CD4-positive, alpha-beta T cell (primary cell): ENCODE measurements around the gene HBG1. TPM values are rescaled to one million over a fixed set of nuclear protein-coding genes. Genes with fewer than 3 reads are reported as not detected.

Experiments
- ATAC-seq: fragments of 200-7000 bp; cut with Tn5 transposase; one replicate; pipeline ENCODE4 v1.10.0; 2022; ENCODE audit warnings: mild to moderate bottlenecking; ENCODE audit not compliant: poor library complexity
- CTCF ChIA-PET: fragments of 350-600 bp; sonication (Branson Sonifier 250); formaldehyde crosslinking; loops from one replicate; lab custom pipeline; 2021; ENCODE audit warnings: antibody characterized with exemption, inconsistent platforms; lab: Charles Lee
- POLR2A ChIA-PET: fragments of 350-600 bp; sonication (Branson Sonifier 250); formaldehyde crosslinking; loops from one replicate; lab custom pipeline; 2021; ENCODE audit warnings: antibody characterized with exemption, inconsistent platforms; lab: Charles Lee
- DNase-seq, 14 experiments: peaks; one replicate each; pipeline ENCODE4 v3.0.0-alpha.2; 2013 to 2020; ENCODE audit warnings: mixed read lengths in 2 of 14
- H3K27ac ChIP-seq, 2 donors: one replicate each; pipeline versions ENCODE4 v1.5.1 to v1.7.0; 2013; ENCODE audit warnings: low read length in 2 of 2, low read depth in 1 of 2, mild to moderate bottlenecking in 1 of 2
- H3K27me3 ChIP-seq, 2 experiments: 1 replicate in 1 of 2; 2 replicates in 1 of 2; pipeline versions ENCODE4 v1.6.1 to v1.7.0; 2013; ENCODE audit warnings: low read length in 2 of 2, control low read depth in 1 of 2, mild to moderate bottlenecking in 1 of 2, moderate library complexity in 1 of 2; ENCODE audit not compliant: insufficient read depth in 2 of 2, control insufficient read depth in 1 of 2
- H3K36me3 ChIP-seq: one replicate; pipeline ENCODE4 v1.6.1; 2013; ENCODE audit warnings: low read length, control low read depth; ENCODE audit not compliant: insufficient read depth
- H3K4me1 ChIP-seq: one replicate; pipeline ENCODE4 v1.6.1; 2013; ENCODE audit warnings: low read length, control low read depth; ENCODE audit not compliant: insufficient read depth
- H3K4me3 ChIP-seq: one replicate; pipeline ENCODE4 v1.5.1; 2013; ENCODE audit warnings: mild to moderate bottlenecking, low read length, moderate library complexity
- H3K9me3 ChIP-seq, 2 experiments: 1 replicate in 1 of 2; 2 replicates in 1 of 2; pipeline versions ENCODE4 v1.6.1 to v1.7.0; 2013; ENCODE audit warnings: low read length in 2 of 2, mild to moderate bottlenecking in 2 of 2, control low read depth in 1 of 2, moderate library complexity in 1 of 2; ENCODE audit not compliant: control insufficient read depth in 1 of 2, insufficient read depth in 1 of 2
- H3K27ac Mint-ChIP-seq: one replicate; pipeline ENCODE4 v1.8.0; 2020; ENCODE audit warnings: mixed read lengths
- H3K27me3 Mint-ChIP-seq: one replicate; pipeline ENCODE4 v1.8.0; 2021; ENCODE audit warnings: mixed read lengths
- H3K36me3 Mint-ChIP-seq: one replicate; pipeline ENCODE4 v1.8.0; 2021; ENCODE audit warnings: low read depth, mixed read lengths
- H3K4me1 Mint-ChIP-seq: one replicate; pipeline ENCODE4 v1.8.0; 2021; ENCODE audit warnings: low read depth, mixed read lengths
- H3K4me3 Mint-ChIP-seq: one replicate; pipeline ENCODE4 v1.8.0; 2020; ENCODE audit warnings: mild to moderate bottlenecking, mixed read lengths
- H3K9me3 Mint-ChIP-seq: one replicate; pipeline ENCODE4 v1.8.0; 2020; ENCODE audit warnings: mixed read lengths
- CTCF ChIP-seq: fragments of 200-600 bp; IDR thresholded peaks from one replicate; pipeline ENCODE4 v1.8.0; 2022; ENCODE audit warnings: antibody characterized with exemption, mild to moderate bottlenecking
- intact Hi-C, 2 experiments: fragments of 100-400 bp; cut with DNase I in 1 of 2; cut with micrococcal nuclease in 1 of 2; formaldehyde crosslinking; loops; one replicate each; pipeline versions ENCODE4 v1.15.1 to v1.9.0; 2023 to 2025; cut with DNase I, micrococcal nuclease
- total RNA-seq, 174 experiments: library from RNA in 2 of 174; stranded (reverse) in 2 of 174; gene quantifications; one replicate each; pipeline ENCODE4 v1.2.3 and lab custom pipeline; 2021 to 2026

HBG1 gene
- total RNA-seq, 2 experiments from 2014 or later: not detected

GRCh38 chr11:5210376-5210885 lies 39.2 kb downstream of the HBG1 start:
- no peaks in the 10 kb centered on the region for H3K9me3 ChIP-seq
- no peak overlapping the region for H3K27ac ChIP-seq
- no peaks in the 10 kb centered on the region for H3K36me3 ChIP-seq
- no peak for TF ChIP-seq CTCF
- no peaks in the 10 kb centered on the region for H3K4me1 ChIP-seq
- Mint-ChIP-seq H3K4me3 (no peak overlapping the region), H3K4me1 (no peaks in the 10 kb centered on the region), H3K27me3 (peaks cover 16% of the 10 kb centered on the region), H3K27ac (no peak overlapping the region), H3K36me3 (no peaks in the 10 kb centered on the region), H3K9me3 (no peaks in the 10 kb centered on the region)
- intact Hi-C loops: no loop called here
- no peak for DNase-seq
- no peaks in the 10 kb centered on the region for H3K27me3 ChIP-seq
- CTCF ChIA-PET: interaction anchor here (0.6 kb wide), 1 partner anchor 179 kb away, joined by 3 read pairs; no protein-coding TSS in a partner anchor
- ATAC-seq: no peak
- POLR2A ChIA-PET: no interaction called here
- H3K4me3 ChIP-seq: no peak overlapping the region

- Histone ChIP-seq H3K4me3 (no peak overlapping the region), H3K4me1 (no peaks in the 10 kb centered on the region), H3K27me3 (no peaks in the 10 kb centered on the region), H3K36me3 (no peaks in the 10 kb centered on the region), H3K27ac (no peak overlapping the region), H3K9me3 (no peaks in the 10 kb centered on the region)
- ATAC-seq: no peak
- H3K4me3 Mint-ChIP-seq: no peak overlapping the region
- H3K27me3 Mint-ChIP-seq: peaks cover 21% of the 10 kb centered on the region
- no peak for TF ChIP-seq CTCF
- no peaks in the 10 kb centered on the region for H3K4me1 Mint-ChIP-seq
- no peaks in the 10 kb centered on the region for H3K36me3 Mint-ChIP-seq
- H3K9me3 Mint-ChIP-seq: no peaks in the 10 kb centered on the region
- no peak overlapping the region for H3K27ac Mint-ChIP-seq
- DNase-seq: no peak
- ChIA-PET POLR2A (no interaction called here), CTCF (no interaction called here)
- intact Hi-C loops: no loop called here
These were observed 44.9 kb downstream of the HBG1 start for GRCh38 chr11:5204787-5205186.

- intact Hi-C loops: no loop called here
- ATAC-seq: no peak
- ChIA-PET CTCF (no interaction called here), POLR2A (no interaction called here)
- Histone ChIP-seq H3K27me3 (no peaks in the 10 kb centered on the region), H3K4me3 (no peak overlapping the region), H3K9me3 (no peaks in the 10 kb centered on the region), H3K36me3 (no peaks in the 10 kb centered on the region), H3K27ac (no peak overlapping the region), H3K4me1 (no peaks in the 10 kb centered on the region)
- Mint-ChIP-seq H3K9me3 (no peaks in the 10 kb centered on the region), H3K4me1 (no peaks in the 10 kb centered on the region), H3K36me3 (no peaks in the 10 kb centered on the region), H3K27ac (no peak overlapping the region), H3K4me3 (no peak overlapping the region), H3K27me3 (peaks cover 24% of the 10 kb centered on the region)
- no peak for DNase-seq
- no peak for TF ChIP-seq CTCF
These were observed 46.3 kb downstream of the HBG1 start for GRCh38 chr11:5203366-5203765.
